Vagina (tissue), 2 donors: ENCODE data around the gene PLCB2.

Experiments
- POLR2A ChIP-seq, 2 donors: fragments of 450-650 bp; IDR thresholded peaks; one replicate each; pipeline ENCODE4 v1.6.1; 2017; ENCODE audit warnings: antibody characterized with exemption in 2 of 2, mild to moderate bottlenecking in 2 of 2, moderate library complexity in 2 of 2
- TF ChIP-seq, protein P1 (sequence below), 3 experiments: fragments of 450-650 bp in 2 of 3; fragments of 200-600 bp in 1 of 3; sonication (generic) in 1 of 3; IDR thresholded peaks; one replicate each; pipeline ENCODE4 v1.5.1; 2017 to 2019; ENCODE audit warnings: antibody characterized with exemption in 3 of 3, mild to moderate bottlenecking in 2 of 3, moderate library complexity in 2 of 3

GRCh38 chr15:40346579-40347558 lies 39.1 kb upstream of the PLCB2 start:
- no peak for TF ChIP-seq POLR2A (IDR thresholded peaks at IDR 0.05)
- TF ChIP-seq, protein P1, sequence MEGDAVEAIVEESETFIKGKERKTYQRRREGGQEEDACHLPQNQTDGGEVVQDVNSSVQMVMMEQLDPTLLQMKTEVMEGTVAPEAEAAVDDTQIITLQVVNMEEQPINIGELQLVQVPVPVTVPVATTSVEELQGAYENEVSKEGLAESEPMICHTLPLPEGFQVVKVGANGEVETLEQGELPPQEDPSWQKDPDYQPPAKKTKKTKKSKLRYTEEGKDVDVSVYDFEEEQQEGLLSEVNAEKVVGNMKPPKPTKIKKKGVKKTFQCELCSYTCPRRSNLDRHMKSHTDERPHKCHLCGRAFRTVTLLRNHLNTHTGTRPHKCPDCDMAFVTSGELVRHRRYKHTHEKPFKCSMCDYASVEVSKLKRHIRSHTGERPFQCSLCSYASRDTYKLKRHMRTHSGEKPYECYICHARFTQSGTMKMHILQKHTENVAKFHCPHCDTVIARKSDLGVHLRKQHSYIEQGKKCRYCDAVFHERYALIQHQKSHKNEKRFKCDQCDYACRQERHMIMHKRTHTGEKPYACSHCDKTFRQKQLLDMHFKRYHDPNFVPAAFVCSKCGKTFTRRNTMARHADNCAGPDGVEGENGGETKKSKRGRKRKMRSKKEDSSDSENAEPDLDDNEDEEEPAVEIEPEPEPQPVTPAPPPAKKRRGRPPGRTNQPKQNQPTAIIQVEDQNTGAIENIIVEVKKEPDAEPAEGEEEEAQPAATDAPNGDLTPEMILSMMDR (IDR thresholded peaks at IDR 0.05): no peak
